IMR-90 (cell line): ENCODE measurements around the gene KCNAB1.

ENCODE experiments used
- BHLHE40 ChIP-seq: fragments of 150-350 bp; IDR thresholded peaks from 2 replicates; pipeline ENCODE4 v1.6.1; 2016; ENCODE audit warnings: mild to moderate bottlenecking, low read depth, low read length
- CEBPB ChIP-seq: IDR thresholded peaks from 2 replicates; pipeline ENCODE4 v1.6.1; 2012; ENCODE audit warnings: low read depth, low read length, improper control_type of control experiment
- CHD1 ChIP-seq: IDR thresholded peaks from 2 replicates; pipeline ENCODE4 v1.6.1; 2012; ENCODE audit warnings: low read depth, low read length, improper control_type of control experiment
- FOS ChIP-seq: fragments of 150-350 bp; IDR thresholded peaks from 2 replicates; pipeline ENCODE4 v1.6.1; 2016; ENCODE audit warnings: low read depth, low read length
- MAFK ChIP-seq: IDR thresholded peaks from 2 replicates; pipeline ENCODE4 v1.6.1; 2012; ENCODE audit warnings: low read depth, low read length, improper control_type of control experiment
- MAZ ChIP-seq: IDR thresholded peaks from 2 replicates; pipeline ENCODE4 v1.6.1; 2012; ENCODE audit warnings: low read depth, mild to moderate bottlenecking, low read length, improper control_type of control experiment, moderate library complexity, borderline replicate concordance
- MXI1 ChIP-seq: IDR thresholded peaks from 2 replicates; pipeline ENCODE4 v1.6.1; 2012; ENCODE audit warnings: low read depth, mild to moderate bottlenecking, low read length, moderate library complexity, borderline replicate concordance
- NFE2L2 ChIP-seq: fragments of 150-350 bp; IDR thresholded peaks from 2 replicates; pipeline ENCODE4 v1.6.1; 2016; ENCODE audit warnings: low read depth, mild to moderate bottlenecking, low read length
- POLR2A ChIP-seq: IDR thresholded peaks from 2 replicates; pipeline ENCODE4 v1.6.1; 2012; ENCODE audit warnings: mild to moderate bottlenecking, low read depth, low read length
- RCOR1 ChIP-seq: IDR thresholded peaks from 2 replicates; pipeline ENCODE4 v1.6.1; 2012; ENCODE audit warnings: mild to moderate bottlenecking, low read length, improper control_type of control experiment; ENCODE audit not compliant: insufficient replicate concordance
- RFX5 ChIP-seq: IDR thresholded peaks from 2 replicates; pipeline ENCODE4 v1.8.0; 2012; ENCODE audit warnings: low read depth, mild to moderate bottlenecking, low read length, moderate library complexity
- SMC3 ChIP-seq: fragments of 150-350 bp; IDR thresholded peaks from 2 replicates; pipeline ENCODE4 v1.6.1; 2016; ENCODE audit warnings: low read depth, mild to moderate bottlenecking, antibody characterized with exemption, low read length, moderate library complexity
- TF ChIP-seq, protein P1 (sequence below): conservative IDR thresholded peaks from 2 replicates; pipeline ENCODE4 v1.5.1; 2012; ENCODE audit warnings: mild to moderate bottlenecking, low read depth, low read length, improper control_type of control experiment
- TF ChIP-seq, protein P2 (sequence below): fragments of 150-350 bp; IDR thresholded peaks from 2 replicates; pipeline ENCODE4 v1.6.1; 2017; ENCODE audit warnings: mild to moderate bottlenecking, antibody characterized with exemption, low read length, low read depth

DNA sequence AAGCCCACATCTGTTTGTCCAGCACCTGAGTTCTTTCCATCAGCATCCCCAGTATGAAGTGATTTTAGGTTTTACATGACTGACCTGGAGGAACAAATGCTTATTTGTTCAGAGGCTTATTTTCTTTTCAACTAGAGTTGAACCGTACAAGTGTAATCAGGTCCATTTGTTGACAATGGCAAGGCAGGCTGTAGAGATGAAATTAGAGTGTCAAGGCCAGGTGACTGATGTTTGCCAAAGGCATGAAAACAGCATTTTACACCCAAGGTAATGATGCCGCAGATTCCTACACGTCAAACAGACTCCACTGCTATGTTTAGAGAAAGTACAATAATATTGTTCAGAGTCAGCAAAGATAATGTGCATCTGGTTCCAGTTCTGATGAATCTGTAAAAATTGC, 96.5 kb downstream of the KCNAB1 start:
- TF ChIP-seq, protein P1, sequence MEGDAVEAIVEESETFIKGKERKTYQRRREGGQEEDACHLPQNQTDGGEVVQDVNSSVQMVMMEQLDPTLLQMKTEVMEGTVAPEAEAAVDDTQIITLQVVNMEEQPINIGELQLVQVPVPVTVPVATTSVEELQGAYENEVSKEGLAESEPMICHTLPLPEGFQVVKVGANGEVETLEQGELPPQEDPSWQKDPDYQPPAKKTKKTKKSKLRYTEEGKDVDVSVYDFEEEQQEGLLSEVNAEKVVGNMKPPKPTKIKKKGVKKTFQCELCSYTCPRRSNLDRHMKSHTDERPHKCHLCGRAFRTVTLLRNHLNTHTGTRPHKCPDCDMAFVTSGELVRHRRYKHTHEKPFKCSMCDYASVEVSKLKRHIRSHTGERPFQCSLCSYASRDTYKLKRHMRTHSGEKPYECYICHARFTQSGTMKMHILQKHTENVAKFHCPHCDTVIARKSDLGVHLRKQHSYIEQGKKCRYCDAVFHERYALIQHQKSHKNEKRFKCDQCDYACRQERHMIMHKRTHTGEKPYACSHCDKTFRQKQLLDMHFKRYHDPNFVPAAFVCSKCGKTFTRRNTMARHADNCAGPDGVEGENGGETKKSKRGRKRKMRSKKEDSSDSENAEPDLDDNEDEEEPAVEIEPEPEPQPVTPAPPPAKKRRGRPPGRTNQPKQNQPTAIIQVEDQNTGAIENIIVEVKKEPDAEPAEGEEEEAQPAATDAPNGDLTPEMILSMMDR: no peak
- TF ChIP-seq POLR2A (no peak), NFE2L2 (no peak), RFX5 (no peak), CEBPB (no peak), BHLHE40 (no peak), MAFK (no peak), SMC3 (no peak), CHD1 (no peak), FOS (no peak), RCOR1 (no peak), MXI1 (no peak), MAZ (no peak)
- TF ChIP-seq, protein P2, sequence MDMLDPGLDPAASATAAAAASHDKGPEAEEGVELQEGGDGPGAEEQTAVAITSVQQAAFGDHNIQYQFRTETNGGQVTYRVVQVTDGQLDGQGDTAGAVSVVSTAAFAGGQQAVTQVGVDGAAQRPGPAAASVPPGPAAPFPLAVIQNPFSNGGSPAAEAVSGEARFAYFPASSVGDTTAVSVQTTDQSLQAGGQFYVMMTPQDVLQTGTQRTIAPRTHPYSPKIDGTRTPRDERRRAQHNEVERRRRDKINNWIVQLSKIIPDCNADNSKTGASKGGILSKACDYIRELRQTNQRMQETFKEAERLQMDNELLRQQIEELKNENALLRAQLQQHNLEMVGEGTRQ: no peak
